Neutrophil (primary cell): ENCODE data around the gene CDC73.
"Not testable (repeated sequence)": the region's sequence is repeated elsewhere in the genome, so short reads cannot be mapped to it uniquely, and the experiment has no call there.

Experiments
- H3K27ac ChIP-seq: fragments of 200-600 bp; sonication (generic); 2 replicates; pipeline ENCODE4 v1.5.1; 2016; ENCODE audit warnings: mild to moderate bottlenecking, moderate library complexity
- H3K27me3 ChIP-seq: fragments of 200-600 bp; sonication (generic); 2 replicates; pipeline ENCODE4 v1.6.0; 2016; ENCODE audit warnings: mild to moderate bottlenecking
- H3K36me3 ChIP-seq: fragments of 200-600 bp; sonication (generic); 2 replicates; pipeline ENCODE4 v1.5.1; 2017
- H3K4me1 ChIP-seq, 2 experiments: fragments of 200-600 bp in 1 of 2; sonication (generic) in 1 of 2; 1 replicate in 1 of 2; 2 replicates in 1 of 2; pipeline versions ENCODE4 v1.5.1 to v1.6.1; 2013 to 2016; ENCODE audit warnings: low read depth in 1 of 2, low read length in 1 of 2, mild to moderate bottlenecking in 1 of 2, moderate library complexity in 1 of 2; ENCODE audit not compliant: control insufficient read depth in 1 of 2, insufficient read depth in 1 of 2
- H3K4me3 ChIP-seq, 2 experiments: fragments of 200-600 bp in 1 of 2; sonication (generic) in 1 of 2; 1 replicate in 1 of 2; 2 replicates in 1 of 2; pipeline ENCODE4 v1.5.1; 2013 to 2016; ENCODE audit warnings: low read depth in 1 of 2, low read length in 1 of 2, mild to moderate bottlenecking in 1 of 2, moderate library complexity in 1 of 2
- H3K9me3 ChIP-seq: fragments of 200-600 bp; sonication (generic); 2 replicates; pipeline ENCODE4 v1.5.1; 2016
- TF ChIP-seq, protein P1 (sequence below): fragments of 200-600 bp; sonication (generic); IDR thresholded peaks from 2 replicates; pipeline ENCODE4 v1.5.1; 2016; ENCODE audit warnings: antibody characterized with exemption

The CDC73 gene

DNA sequence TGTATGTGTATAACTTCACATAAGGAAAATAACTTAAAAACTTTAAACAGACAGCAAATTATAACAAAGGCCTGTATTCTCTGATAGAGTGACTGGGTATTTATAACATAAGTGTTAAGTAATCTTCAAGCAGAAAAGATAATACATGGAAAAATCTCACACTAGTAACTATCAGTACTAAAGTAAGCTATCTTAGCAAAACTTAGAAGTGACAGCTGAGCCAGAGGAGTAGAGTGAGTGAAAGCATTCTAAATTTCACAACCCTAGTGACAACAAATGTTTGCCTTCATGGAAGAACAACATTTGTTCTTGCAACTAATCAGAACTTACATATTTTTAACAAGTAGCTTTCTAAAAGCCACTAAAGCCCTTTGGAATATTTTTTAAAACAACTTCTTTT, 139.1 kb downstream of the CDC73 start:
- Histone ChIP-seq H3K27ac (no peak overlapping the region), H3K9me3 (no peaks in the 10 kb centered on the region), H3K36me3 (peaks cover 14% of the 10 kb centered on the region), H3K27me3 (no peaks in the 10 kb centered on the region), H3K4me1 (no peaks in the 10 kb centered on the region), H3K4me3 (no peak overlapping the region)
- TF ChIP-seq, protein P1, sequence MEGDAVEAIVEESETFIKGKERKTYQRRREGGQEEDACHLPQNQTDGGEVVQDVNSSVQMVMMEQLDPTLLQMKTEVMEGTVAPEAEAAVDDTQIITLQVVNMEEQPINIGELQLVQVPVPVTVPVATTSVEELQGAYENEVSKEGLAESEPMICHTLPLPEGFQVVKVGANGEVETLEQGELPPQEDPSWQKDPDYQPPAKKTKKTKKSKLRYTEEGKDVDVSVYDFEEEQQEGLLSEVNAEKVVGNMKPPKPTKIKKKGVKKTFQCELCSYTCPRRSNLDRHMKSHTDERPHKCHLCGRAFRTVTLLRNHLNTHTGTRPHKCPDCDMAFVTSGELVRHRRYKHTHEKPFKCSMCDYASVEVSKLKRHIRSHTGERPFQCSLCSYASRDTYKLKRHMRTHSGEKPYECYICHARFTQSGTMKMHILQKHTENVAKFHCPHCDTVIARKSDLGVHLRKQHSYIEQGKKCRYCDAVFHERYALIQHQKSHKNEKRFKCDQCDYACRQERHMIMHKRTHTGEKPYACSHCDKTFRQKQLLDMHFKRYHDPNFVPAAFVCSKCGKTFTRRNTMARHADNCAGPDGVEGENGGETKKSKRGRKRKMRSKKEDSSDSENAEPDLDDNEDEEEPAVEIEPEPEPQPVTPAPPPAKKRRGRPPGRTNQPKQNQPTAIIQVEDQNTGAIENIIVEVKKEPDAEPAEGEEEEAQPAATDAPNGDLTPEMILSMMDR = no peak

DNA sequence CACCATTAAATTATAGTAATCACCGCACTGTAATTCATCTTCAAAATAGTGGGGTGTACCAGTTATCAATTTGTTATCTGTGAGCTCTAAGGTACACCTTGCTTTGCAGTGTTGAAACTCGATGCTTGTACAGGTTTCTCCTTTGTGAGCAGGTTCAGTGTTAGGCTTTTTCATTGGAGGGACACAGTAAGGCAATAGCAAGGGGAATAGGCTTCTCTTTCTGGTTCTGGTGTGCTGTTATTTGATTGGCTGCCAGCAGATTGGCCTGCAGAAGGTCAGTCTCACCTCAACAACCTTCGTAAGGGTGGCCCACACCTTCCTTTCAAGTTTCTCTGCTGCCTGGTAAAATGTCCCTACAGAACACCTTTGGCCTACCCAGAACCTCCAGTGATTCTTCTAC, 140.8 kb downstream of the CDC73 start:
- H3K4me1 ChIP-seq = no peaks in the 10 kb centered on the region
- H3K27ac ChIP-seq = no peak overlapping the region
- H3K9me3 ChIP-seq = no peaks in the 10 kb centered on the region
- H3K4me3 ChIP-seq = no peak overlapping the region
- peaks cover 14% of the 10 kb centered on the region for H3K36me3 ChIP-seq
- TF ChIP-seq, protein P1 = no peak
- H3K27me3 ChIP-seq = no peaks in the 10 kb centered on the region

DNA sequence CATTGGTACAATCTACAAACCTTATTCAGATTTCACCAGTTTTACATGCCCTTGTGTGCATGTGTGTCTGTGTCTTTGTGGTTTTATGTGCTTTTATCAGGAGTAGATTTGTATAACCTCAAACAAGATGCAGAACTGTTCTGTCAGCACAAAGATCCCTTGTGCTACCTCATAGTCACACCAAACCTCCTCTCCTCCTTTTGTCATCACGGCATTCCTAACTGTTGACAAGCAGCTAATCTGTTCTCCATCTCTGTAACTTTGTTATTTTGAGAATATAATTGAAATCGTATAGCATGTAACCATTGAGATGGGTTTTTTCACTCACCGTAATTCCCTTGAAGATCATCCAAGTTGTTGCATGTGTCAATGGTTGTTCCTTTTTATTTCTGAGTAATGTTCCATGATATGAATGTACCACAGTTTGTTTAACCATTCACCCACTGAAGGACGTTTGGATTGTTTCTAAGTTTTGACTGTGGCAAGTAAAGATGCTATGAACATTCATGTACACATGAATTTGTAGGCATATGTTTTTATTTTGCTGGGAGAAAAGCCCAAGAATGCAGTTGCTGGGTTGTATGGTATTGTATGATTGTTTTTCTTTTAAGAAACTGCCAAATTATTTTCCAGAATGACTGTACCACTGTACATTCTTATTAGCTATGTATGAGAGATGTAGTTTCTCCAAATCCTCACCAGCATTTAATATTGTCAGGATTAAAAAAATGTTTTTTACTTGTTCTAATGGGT, 142.7 kb downstream of the CDC73 start:
- Histone ChIP-seq H3K27ac (no peak overlapping the region), H3K9me3 (no peaks in the 10 kb centered on the region), H3K4me3 (no peak overlapping the region), H3K4me1 (no peaks in the 10 kb centered on the region), H3K36me3 (peaks cover 6% of the 10 kb centered on the region), H3K27me3 (no peaks in the 10 kb centered on the region)
- TF ChIP-seq, protein P1 = no peak

DNA sequence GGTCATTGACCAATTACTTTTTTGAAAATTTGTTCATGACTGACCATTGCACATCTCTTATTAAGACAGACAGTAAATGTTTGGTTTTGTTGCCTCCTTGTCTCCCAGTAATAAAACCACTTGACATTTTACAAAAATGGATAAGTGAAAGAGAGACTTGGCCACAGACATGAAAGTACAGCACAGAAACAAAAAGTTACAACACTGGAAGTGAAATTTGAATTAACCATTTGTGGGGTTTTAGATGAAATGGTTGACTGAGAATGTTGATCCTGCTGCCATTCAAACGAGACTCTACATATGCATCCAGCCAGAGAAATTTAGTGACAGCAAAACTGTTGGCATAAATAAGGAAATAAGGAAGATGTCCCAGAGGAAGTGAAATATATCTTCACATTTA, 143.9 kb downstream of the CDC73 start:
- no peak overlapping the region for H3K4me3 ChIP-seq

DNA sequence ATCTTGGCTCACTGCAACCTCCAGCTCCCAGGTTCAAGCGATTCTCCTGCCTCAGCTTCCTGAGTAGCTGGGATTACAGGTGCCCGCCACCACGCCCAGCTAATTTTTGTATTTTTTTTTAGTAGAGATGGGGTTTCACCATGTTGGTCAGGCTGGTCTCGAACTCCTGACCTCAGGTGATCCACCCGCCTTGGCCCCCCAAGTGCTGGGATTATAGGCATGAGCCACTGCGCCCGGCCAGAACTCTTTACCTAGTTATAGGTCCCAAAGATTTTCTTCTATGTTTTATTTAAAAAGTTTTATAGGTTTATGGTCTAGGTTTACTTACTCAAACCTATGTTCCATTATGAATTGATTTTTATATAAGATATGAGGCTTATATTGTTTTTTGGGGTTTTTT, 145.0 kb downstream of the CDC73 start:
- not testable (repeated sequence) for H3K4me1 ChIP-seq, H3K27me3 ChIP-seq, H3K36me3 ChIP-seq, H3K27ac ChIP-seq, H3K4me3 ChIP-seq, H3K9me3 ChIP-seq

More for the DNA sequence above, 143.9 kb downstream of the CDC73 start:
- Histone ChIP-seq H3K36me3 (peaks cover 6% of the 10 kb centered on the region), H3K9me3 (no peaks in the 10 kb centered on the region), H3K4me1 (no peaks in the 10 kb centered on the region), H3K27ac (no peak overlapping the region), H3K27me3 (no peaks in the 10 kb centered on the region)
- TF ChIP-seq, protein P1 = no peak

DNA sequence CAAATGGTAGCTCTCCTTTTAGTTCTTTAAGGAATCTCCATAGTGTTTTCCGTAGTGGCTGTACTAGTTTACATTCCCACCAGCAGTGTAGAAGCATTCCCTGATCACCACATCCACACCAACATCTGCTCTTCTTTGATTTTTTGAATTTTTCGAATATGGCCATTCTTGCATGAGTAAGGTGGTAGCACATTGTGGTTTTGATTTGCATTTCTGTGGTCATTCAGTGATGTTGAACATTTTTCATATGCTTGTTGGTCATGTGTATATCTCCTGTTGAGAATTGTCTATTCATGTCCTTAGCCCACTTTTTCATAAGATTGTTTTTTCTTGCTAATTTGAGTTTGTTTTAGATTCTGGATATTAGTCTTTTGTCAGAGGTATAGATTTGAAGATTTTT, 149.2 kb downstream of the CDC73 start:
- TF ChIP-seq, protein P1 = no peak

More for the DNA sequence above, 149.2 kb downstream of the CDC73 start:
- H3K27me3 ChIP-seq = no peaks in the 10 kb centered on the region
- no peaks in the 10 kb centered on the region for H3K36me3 ChIP-seq
- no peaks in the 10 kb centered on the region for H3K4me1 ChIP-seq
- H3K9me3 ChIP-seq = no peaks in the 10 kb centered on the region
- H3K4me3 ChIP-seq = no peak overlapping the region
- H3K27ac ChIP-seq = no peak overlapping the region
